HEK293 (cell line): ENCODE measurements around the gene AGK.

ENCODE experiments used
- ZNF600 ChIP-seq: fragments of 450-650 bp; formaldehyde crosslinking; IDR thresholded peaks from 2 replicates; pipeline ENCODE4 v1.5.1; 2016; ENCODE audit warnings: missing biosample characterization, missing genetic modification characterization
- TF ChIP-seq, protein P1 (sequence below): fragments of 450-650 bp; formaldehyde crosslinking; IDR thresholded peaks from 2 replicates; pipeline ENCODE4 v1.5.1; 2016; ENCODE audit warnings: missing biosample characterization, missing genetic modification characterization
- TF ChIP-seq, protein P2 (sequence below): fragments of 450-650 bp; formaldehyde crosslinking; IDR thresholded peaks from 2 replicates; pipeline ENCODE4 v1.5.1; 2016; ENCODE audit warnings: missing biosample characterization, missing genetic modification characterization

DNA sequence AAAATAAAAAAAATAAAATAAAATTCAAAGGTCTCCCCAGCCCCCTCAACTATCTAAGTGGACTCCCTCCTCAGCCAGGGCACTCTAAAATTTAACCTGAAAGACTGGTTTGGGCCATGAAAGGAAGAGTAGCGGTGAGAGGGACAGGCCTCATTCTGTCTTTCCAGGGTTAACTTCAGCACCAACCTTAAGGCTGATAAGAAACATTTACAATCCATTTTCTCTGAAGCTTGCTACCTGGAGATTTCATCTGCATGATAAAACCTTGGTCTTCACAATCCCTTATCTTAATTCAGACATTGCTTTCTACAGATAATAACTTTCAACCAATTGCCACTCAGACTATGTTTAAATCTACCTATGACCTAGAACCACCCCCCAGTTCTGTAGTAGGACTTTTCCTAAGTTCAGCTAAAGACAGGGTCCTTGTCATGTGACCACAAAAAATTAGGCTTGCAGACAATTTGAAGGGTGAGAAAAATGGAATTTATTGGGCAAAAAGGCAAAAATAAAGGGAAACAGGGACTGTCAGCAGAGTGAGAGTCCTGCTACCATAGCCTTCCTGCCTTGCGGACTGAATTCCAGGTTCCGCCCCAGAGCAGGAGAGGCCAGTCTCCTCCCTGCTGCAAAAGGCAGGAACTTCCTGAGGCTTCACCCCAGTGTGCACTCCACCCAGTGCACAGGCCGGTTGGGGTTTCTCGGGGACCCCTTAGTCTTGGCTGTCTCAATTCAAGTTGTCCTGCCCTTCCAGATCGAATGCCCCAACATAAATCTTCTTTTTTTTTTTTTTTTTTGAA lies 26.0 kb downstream of the AGK start:
- TF ChIP-seq ZNF600 = no peak
- TF ChIP-seq, protein P1, sequence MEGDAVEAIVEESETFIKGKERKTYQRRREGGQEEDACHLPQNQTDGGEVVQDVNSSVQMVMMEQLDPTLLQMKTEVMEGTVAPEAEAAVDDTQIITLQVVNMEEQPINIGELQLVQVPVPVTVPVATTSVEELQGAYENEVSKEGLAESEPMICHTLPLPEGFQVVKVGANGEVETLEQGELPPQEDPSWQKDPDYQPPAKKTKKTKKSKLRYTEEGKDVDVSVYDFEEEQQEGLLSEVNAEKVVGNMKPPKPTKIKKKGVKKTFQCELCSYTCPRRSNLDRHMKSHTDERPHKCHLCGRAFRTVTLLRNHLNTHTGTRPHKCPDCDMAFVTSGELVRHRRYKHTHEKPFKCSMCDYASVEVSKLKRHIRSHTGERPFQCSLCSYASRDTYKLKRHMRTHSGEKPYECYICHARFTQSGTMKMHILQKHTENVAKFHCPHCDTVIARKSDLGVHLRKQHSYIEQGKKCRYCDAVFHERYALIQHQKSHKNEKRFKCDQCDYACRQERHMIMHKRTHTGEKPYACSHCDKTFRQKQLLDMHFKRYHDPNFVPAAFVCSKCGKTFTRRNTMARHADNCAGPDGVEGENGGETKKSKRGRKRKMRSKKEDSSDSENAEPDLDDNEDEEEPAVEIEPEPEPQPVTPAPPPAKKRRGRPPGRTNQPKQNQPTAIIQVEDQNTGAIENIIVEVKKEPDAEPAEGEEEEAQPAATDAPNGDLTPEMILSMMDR (tag by site-specific recombination) = no peak
- TF ChIP-seq, protein P2, sequence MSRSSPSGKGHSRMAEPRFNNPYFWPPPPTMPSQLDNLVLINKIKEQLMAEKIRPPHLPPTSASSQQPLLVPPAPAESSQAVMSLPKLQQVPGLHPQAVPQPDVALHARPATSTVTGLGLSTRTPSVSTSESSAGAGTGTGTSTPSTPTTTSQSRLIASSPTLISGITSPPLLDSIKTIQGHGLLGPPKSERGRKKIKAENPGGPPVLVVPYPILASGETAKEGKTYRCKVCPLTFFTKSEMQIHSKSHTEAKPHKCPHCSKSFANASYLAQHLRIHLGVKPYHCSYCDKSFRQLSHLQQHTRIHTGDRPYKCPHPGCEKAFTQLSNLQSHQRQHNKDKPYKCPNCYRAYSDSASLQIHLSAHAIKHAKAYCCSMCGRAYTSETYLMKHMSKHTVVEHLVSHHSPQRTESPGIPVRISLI (tag by site-specific recombination) = no peak
